K562 (cell line): ENCODE results near the gene BEST2. TPM values are rescaled to one million over a fixed set of nuclear protein-coding genes. Genes with fewer than 3 reads are reported as not detected.

ENCODE experiments used
- CBX2 ChIP-seq: fragments of 200-600 bp; sonication (generic); IDR thresholded peaks from one replicate; pipeline ENCODE4 v1.6.1; 2012; ENCODE audit warnings: mild to moderate bottlenecking, low read length, inconsistent platforms; ENCODE audit not compliant: insufficient read depth, poor library complexity, severe bottlenecking
- CSDE1 ChIP-seq, 2 experiments: fragments of 450-650 bp; IDR thresholded peaks; 2 replicates each; pipeline ENCODE4 v1.6.1; 2016; ENCODE audit warnings: mild to moderate bottlenecking in 1 of 2
- DMBX1 ChIP-seq: fragments of 250-450 bp; sonication (Bioruptor Pico); IDR thresholded peaks from 2 replicates; pipeline ENCODE4 v1.8.0; 2022; ENCODE audit warnings: inconsistent platforms, mild to moderate bottlenecking, moderate library complexity, borderline replicate concordance
- DPF2 ChIP-seq: fragments of 450-650 bp; IDR thresholded peaks from 2 replicates; pipeline ENCODE4 v1.6.1; 2016
- FOXJ2 ChIP-seq: fragments of 200-800 bp; sonication (Bioruptor generic); IDR thresholded peaks from 2 replicates; pipeline ENCODE4 v1.6.1; 2016; ENCODE audit warnings: missing genetic modification characterization, missing compliant biosample characterization
- FOXP1 ChIP-seq: sonication (generic); formaldehyde crosslinking; IDR thresholded peaks from 2 replicates; pipeline ENCODE4 v1.8.0; 2022; ENCODE audit warnings: mild to moderate bottlenecking, missing genetic modification reagents
- GTF2E2 ChIP-seq: fragments of 200-800 bp; sonication (Bioruptor generic); IDR thresholded peaks from 2 replicates; pipeline ENCODE4 v1.6.1; 2016; ENCODE audit warnings: missing genetic modification characterization, missing compliant biosample characterization
- HEY1 ChIP-seq: fragments of 250-450 bp; sonication (Bioruptor Pico); IDR thresholded peaks from 2 replicates; pipeline ENCODE4 v1.5.0; 2020; ENCODE audit warnings: mild to moderate bottlenecking, moderate library complexity, borderline replicate concordance
- JUN ChIP-seq, 2 experiments: sonication (generic) in 1 of 2; formaldehyde crosslinking in 1 of 2; IDR thresholded peaks; 2 replicates each; pipeline versions ENCODE4 v1.6.1 to v1.8.0; 2012 to 2022; ENCODE audit warnings: borderline replicate concordance in 2 of 2, mild to moderate bottlenecking in 2 of 2, improper control_type of control experiment in 1 of 2, low read depth in 1 of 2, low read length in 1 of 2, missing genetic modification reagents in 1 of 2
- MITF ChIP-seq: IDR thresholded peaks from 2 replicates; pipeline ENCODE4 v1.6.1; 2014; ENCODE audit warnings: antibody characterized with exemption
- MTA1 ChIP-seq: fragments of 450-650 bp; IDR thresholded peaks from 2 replicates; pipeline ENCODE4 v1.6.1; 2017; ENCODE audit warnings: borderline replicate concordance
- MYBL2 ChIP-seq, 2 experiments: fragments of 450-650 bp in 1 of 2; sonication (generic) in 1 of 2; formaldehyde crosslinking in 1 of 2; IDR thresholded peaks; 2 replicates each; pipeline versions ENCODE4 v1.6.1 to v1.8.1; 2017 to 2022; ENCODE audit warnings: borderline replicate concordance in 1 of 2, inconsistent platforms in 1 of 2, low read depth in 1 of 2, mild to moderate bottlenecking in 1 of 2, missing genetic modification reagents in 1 of 2, moderate library complexity in 1 of 2
- PTRF ChIP-seq: fragments of 450-650 bp; IDR thresholded peaks from 2 replicates; pipeline ENCODE4 v1.6.1; 2016; ENCODE audit warnings: mild to moderate bottlenecking, missing genetic modification characterization, missing compliant biosample characterization
- SMC3 ChIP-seq: conservative IDR thresholded peaks from 2 replicates; pipeline ENCODE4 v1.6.1; 2011; ENCODE audit warnings: low read depth, low read length, improper control_type of control experiment; ENCODE audit not compliant: insufficient read depth
- TBP ChIP-seq: optimal IDR thresholded peaks from 2 replicates; pipeline ENCODE3; 2011; ENCODE audit warnings: low read depth, low read length, improper control_type of control experiment
- TCF7 ChIP-seq: sonication (generic); IDR thresholded peaks from 2 replicates; pipeline ENCODE4 v1.6.1; 2016; ENCODE audit warnings: antibody characterized with exemption, borderline replicate concordance
- TRIM24 ChIP-seq, 2 experiments: fragments of 450-650 bp; IDR thresholded peaks; 2 replicates each; pipeline ENCODE4 v1.6.1; 2016
- WHSC1 ChIP-seq: IDR thresholded peaks from one replicate; pipeline ENCODE4 v1.6.1; 2012; ENCODE audit warnings: low read length, control low read depth, inconsistent platforms
- ZNF707 ChIP-seq: fragments of 250-450 bp; sonication (Bioruptor Pico); conservative IDR thresholded peaks from 2 replicates; pipeline ENCODE4 v1.8.0; 2022; ENCODE audit warnings: inconsistent platforms, mild to moderate bottlenecking, moderate library complexity
- ZNF766 ChIP-seq: fragments of 200-800 bp; sonication (Bioruptor generic); conservative IDR thresholded peaks from 2 replicates; pipeline ENCODE4 v1.6.1; 2016; ENCODE audit warnings: missing genetic modification characterization, missing compliant biosample characterization
- polyA plus RNA-seq, 8 experiments: library from polyadenylated mRNA; depleted of rRNA in 4 of 8; stranded (reverse) in 5 of 8; unstranded in 3 of 8; fragments of >200 nt; fragmentation: Nextera tagmentation in 2 of 8; fragmentation: Illumina TruSeq in 1 of 8; extraction: Ambion mirVana in 2 of 8; extraction: Trizol in 1 of 8; gene quantifications; 2 replicates each; pipeline versions ENCODE4 v1.2.1 to v1.2.3, GENCODE V29; 2011 to 2014; ENCODE audit warnings: inconsistent platforms in 1 of 8, missing spikeins in 1 of 8
- total RNA-seq, 7 experiments: library from RNA; depleted of rRNA in 6 of 7; stranded (reverse); fragments of >200 nt in 6 of 7; fragmentation: Illumina TruSeq in 2 of 7; extraction: Trizol in 2 of 7; gene quantifications; 2 replicates each; pipeline versions ENCODE4 v1.2.1 to v1.2.3, GENCODE V29; 2011 to 2021; ENCODE audit warnings: low replicate concordance in 1 of 7
- TF ChIP-seq, protein P1 (sequence below): fragments of 250-450 bp; sonication (Bioruptor Pico); IDR thresholded peaks from 2 replicates; pipeline ENCODE4 v1.5.0; 2021
- TF ChIP-seq, protein P2 (sequence below): fragments of 450-650 bp; formaldehyde crosslinking; IDR thresholded peaks from 2 replicates; pipeline ENCODE4 v1.4.0; 2020; ENCODE audit warnings: mild to moderate bottlenecking
- TF ChIP-seq, protein P3 (sequence below): sonication (generic); formaldehyde crosslinking; IDR thresholded peaks from 2 replicates; pipeline ENCODE4 v1.8.0; 2023; ENCODE audit warnings: mild to moderate bottlenecking, missing genetic modification reagents

The BEST2 gene
- total and polyA plus RNA-seq, 9 of the 15 experiments (the other 6 are each of a cell fraction or from before 2014, with no cell fraction given): not detected

- TF ChIP-seq, protein P1, sequence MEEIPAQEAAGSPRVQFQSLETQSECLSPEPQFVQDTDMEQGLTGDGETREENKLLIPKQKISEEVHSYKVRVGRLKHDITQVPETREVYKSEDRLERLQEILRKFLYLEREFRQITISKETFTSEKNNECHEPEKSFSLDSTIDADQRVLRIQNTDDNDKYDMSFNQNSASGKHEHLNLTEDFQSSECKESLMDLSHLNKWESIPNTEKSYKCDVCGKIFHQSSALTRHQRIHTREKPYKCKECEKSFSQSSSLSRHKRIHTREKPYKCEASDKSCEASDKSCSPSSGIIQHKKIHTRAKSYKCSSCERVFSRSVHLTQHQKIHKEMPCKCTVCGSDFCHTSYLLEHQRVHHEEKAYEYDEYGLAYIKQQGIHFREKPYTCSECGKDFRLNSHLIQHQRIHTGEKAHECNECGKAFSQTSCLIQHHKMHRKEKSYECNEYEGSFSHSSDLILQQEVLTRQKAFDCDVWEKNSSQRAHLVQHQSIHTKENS (CRISPR knock-in tag): no peak
- TF ChIP-seq MITF (no peak), ZNF766 (CRISPR knock-in tag) (no peak; the same call in 1 of the 2 replicates), DMBX1 (CRISPR knock-in tag) (peak; percentile 40; the same call in 1 of the 2 replicates), GTF2E2 (tag) (no peak), MTA1 (no peak), ZNF707 (CRISPR knock-in tag) (no peak), FOXJ2 (tag) (no peak), HEY1 (CRISPR knock-in tag) (no peak), TBP (no peak), CBX2 (no peak), PTRF (tag) (no peak), SMC3 (peak; percentile 95), DPF2 (no peak), JUN (IDR thresholded peaks at IDR 0.05; ENCODE audit: borderline replicate concordance, low read depth, low read length) (no peak), JUN (CRISPR knock-in tag; IDR thresholded peaks at IDR 0.05; ENCODE audit: borderline replicate concordance) (no peak), TCF7 (no peak), MYBL2 (IDR thresholded peaks at IDR 0.05; ENCODE audit: low read depth) (no peak), MYBL2 (CRISPR knock-in tag; IDR thresholded peaks at IDR 0.05; ENCODE audit: borderline replicate concordance) (no peak), CSDE1 (IDR thresholded peaks at IDR 0.05) (no peak), FOXP1 (0 out of 2 replicates have a peak, but pooled peaks have one; percentile 83), WHSC1 (no peak), TRIM24 (IDR thresholded peaks at IDR 0.05) (no peak)
- TF ChIP-seq, protein P2, sequence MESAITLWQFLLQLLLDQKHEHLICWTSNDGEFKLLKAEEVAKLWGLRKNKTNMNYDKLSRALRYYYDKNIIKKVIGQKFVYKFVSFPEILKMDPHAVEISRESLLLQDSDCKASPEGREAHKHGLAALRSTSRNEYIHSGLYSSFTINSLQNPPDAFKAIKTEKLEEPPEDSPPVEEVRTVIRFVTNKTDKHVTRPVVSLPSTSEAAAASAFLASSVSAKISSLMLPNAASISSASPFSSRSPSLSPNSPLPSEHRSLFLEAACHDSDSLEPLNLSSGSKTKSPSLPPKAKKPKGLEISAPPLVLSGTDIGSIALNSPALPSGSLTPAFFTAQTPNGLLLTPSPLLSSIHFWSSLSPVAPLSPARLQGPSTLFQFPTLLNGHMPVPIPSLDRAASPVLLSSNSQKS (CRISPR knock-in tag): no peak
- TF ChIP-seq, protein P3, sequence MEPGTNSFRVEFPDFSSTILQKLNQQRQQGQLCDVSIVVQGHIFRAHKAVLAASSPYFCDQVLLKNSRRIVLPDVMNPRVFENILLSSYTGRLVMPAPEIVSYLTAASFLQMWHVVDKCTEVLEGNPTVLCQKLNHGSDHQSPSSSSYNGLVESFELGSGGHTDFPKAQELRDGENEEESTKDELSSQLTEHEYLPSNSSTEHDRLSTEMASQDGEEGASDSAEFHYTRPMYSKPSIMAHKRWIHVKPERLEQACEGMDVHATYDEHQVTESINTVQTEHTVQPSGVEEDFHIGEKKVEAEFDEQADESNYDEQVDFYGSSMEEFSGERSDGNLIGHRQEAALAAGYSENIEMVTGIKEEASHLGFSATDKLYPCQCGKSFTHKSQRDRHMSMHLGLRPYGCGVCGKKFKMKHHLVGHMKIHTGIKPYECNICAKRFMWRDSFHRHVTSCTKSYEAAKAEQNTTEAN (CRISPR knock-in tag): no peak
These were observed 44.8 kb downstream of the BEST2 start (continued) for GRCh38 chr19:12796146-12797071.
